ENCODE results near the gene SART3.
"Not testable (repeated sequence)": the region's sequence is repeated elsewhere in the genome, so short reads cannot be mapped to it uniquely, and the experiment has no call there.

The SART3 gene

DNA sequence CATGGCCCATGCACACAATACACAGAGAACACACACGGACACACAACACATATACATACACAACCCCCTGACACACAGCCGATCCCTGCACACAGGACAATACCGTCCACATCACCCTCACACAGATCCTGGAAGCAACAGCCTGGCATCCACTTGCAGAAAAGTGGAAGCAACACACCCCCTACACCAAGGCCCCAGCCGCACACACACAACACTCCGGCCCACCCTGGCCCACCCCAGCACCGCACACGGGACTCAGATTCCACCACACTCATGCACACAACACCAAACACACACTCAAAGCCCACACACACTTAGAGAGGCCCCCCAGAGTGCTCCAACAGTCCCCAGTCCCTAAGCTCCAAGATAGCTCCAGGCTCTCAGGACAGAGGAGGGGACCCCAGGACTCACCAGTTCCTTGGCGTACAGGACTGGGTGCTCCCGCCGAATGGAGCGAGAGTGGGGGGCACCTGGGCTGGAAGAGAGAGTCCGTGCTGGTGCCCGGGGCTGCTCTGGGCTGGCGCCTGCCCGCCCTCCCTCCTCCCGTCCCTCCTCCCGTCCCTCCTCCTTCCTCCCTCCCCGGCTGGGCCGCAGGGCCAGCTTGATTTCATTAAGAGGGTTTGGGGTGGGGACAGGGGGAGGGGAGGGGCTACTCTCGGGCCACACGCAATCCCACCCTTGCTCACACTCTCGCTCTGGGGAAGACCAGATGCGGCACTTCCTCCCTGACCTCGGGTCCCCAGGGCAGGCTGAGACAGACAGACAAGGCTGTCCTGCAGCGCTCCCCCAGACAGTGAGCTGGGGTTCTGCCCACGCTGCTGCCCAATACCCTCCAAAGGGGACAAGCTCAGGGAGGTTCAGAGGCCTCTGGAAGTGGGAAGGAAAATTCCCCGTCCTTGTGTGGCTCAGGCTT is 36.8 kb upstream of the SART3 start, which contains the start of gene TMEM119:
Gene TMEM119, minus strand, starts transcription at position 526 of the 913 bp plus-strand sequence. CDS start 5,701 bp downstream, outside the sequence.
- no peak for DNase-seq

DNA sequence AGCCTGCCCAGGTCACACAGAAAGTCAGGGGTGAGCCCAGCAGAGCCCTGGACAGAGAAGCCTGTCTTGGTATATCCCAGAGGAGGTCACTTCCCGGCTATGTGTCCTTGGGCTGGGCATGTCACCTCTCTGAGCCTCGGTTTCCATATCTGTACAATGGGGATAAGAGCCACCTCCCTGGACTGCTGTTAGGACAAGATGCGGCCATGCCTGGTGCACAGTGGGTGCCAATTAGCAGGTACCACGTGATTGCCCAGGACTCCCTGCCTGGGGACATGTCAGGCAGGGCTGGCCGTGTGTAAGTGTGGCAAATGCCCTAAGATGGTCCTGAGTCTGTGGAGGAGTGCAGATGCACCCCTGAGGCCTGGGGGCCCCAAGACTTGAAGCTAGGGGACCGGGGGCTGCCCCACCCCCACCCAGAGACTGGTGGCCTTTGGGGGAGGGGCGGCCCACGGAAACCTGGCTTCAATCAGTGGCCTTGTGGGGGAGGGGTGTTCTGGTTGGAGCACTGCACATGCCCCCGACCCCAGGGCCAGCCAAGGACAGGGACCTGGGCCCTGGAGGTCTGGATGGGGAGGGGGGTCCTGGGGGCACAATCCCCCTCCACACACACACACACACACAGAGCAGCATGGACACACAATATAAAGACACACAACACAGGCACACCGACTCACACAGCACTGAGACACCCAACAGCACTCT is 36.0 kb upstream of the SART3 start:
- DNase-seq, result no peak

GRCh38 chr12:108595711-108596647 is 35.0 kb upstream of the SART3 start:
- DNase-seq, result no peak

GRCh38 chr12:108594960-108595710 is 34.2 kb upstream of the SART3 start:
- DNase-seq, result no peak

GRCh38 chr12:108594323-108594903 is 33.4 kb upstream of the SART3 start:
- DNase-seq, result no peak

- no peak for DNase-seq
These were observed 31.3 kb upstream of the SART3 start for GRCh38 chr12:108592033-108592909.

- DNase-seq, result no peak
These were observed 30.5 kb upstream of the SART3 start for GRCh38 chr12:108591267-108591980.

- not testable (repeated sequence) for DNase-seq
These were observed 29.5 kb upstream of the SART3 start for GRCh38 chr12:108590463-108590862.

DNA sequence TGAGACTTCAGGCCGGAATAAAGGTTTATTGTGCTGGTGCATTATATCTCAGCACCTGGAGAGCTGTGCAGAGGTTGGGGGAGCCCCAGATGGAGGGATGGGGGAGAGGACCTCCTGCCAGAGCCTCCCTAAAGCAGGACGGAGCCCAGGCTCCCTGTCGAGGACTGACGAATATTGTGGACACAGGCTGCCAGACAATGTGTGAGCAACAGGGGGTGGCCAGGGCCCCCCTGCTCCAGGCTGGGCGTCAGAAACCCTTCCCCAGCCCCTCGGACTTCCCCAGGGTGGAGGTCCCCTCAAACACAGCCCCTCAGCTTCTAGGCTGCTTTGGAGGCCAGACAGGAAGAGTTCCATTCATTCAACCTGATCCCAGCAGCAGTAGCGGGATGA is 28.9 kb upstream of the SART3 start:
- no peak for DNase-seq

- no peak for DNase-seq
These were observed 28.3 kb upstream of the SART3 start for GRCh38 chr12:108589028-108589839.

GRCh38 chr12:108587826-108588225 is 26.9 kb upstream of the SART3 start:
- DNase-seq, result no peak

DNA sequence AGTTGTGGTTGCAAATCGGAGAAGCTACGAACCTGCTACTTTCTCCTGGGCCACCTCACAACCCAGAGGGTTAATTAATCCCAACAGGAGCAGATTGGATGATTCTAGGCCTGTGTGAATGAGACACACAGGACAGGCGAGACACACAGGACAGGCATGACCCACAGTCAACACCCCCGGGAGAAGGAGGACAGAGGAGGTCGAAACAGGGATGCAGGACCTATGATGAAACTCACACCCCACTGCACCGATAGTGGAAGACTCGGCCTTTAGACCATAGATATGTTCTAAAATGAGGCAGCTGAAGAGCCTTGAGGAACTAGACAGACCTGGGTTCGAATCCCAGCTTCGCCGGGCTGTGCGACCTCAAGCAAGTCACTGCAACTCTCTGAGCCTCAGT is 25.3 kb upstream of the SART3 start:
- DNase-seq, result no peak

- no peak for DNase-seq
These were observed 24.9 kb upstream of the SART3 start for GRCh38 chr12:108585864-108586263.

DNA sequence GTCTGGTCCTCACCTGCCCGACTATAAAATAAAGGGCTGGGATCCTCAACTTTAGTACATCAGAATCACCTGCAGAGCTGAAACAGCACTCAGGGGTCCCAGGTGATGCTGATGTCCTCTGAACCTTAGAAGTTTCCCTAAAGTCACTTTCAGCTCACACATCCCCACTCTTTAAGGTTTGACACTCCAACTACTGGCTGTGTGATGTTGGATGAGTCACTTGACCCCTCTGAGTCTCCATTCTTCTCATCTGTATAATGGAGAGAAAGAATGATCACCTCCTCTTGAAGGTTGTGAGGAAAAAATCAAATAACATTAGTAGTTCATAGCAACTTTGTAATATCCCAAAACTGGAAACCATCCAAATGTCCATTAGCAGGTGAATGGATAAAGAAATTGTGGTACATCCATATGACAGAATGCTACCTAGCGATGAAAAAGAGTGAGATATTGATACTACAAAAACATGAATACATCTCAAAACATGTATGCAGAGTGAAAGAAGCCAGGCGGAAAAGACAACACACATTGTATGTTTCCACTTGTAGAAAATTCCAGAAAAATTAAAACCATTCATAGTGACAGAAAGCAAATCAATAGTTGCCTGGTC is 23.6 kb upstream of the SART3 start:
- DNase-seq, result no peak

DNA sequence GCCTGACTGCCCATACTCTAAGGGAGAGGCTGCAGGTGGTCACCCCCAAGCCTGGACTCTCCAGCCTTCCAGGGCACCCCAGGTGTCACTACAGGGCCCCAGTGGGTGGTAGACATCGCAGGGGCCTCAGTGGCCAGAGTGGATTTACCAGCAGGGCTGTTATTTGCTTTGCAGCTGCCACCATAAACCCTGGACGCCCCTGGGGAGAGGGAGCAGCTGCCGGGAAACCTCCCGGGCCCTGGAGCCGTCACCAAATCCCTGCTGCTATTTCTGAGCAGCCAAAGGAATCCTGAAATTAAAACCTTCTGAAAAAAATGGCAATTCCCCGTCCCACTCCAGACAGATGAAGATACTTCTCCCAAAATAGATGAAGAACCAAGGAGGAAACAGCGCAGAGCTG is 23.0 kb upstream of the SART3 start:
- DNase-seq, result no peak

DNA sequence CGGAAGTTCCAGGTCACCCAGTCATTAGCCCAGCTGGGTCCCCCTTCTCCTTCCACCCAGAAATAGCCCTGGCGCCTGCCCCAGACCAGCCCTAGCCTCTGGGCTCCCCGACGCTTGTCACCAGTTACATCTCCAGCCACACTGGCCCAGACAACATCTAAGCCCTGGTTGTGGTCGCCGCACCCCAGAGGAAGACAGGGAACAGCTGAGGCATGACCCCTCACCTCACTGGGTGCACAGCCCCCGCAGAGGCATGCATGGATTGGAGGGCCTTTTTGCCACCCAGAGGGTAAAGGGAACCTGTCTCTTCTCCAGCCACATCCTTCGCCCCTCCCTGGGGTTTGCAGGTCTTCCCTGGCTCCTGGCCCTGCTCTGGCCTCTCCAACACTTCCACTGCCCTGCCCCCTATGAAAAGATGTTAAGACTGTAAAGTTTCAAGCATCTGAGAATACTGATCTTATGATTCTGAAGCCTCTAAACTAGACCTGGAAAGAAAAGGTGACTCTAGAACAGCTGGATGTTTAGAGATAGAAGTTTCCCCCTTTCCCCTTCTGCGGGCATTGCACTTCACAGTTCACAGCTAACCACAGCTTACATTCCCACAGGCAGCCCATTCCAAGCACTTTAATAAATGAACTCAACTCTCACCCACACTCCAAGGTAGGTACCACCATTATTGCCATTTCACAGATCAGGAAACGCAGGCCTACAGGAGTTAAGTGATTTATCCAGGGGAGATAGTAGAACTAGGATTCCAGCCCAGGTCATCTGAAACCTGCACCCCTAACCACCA is 22.2 kb upstream of the SART3 start:
- no peak for DNase-seq

- DNase-seq, result no peak
These were observed 21.5 kb upstream of the SART3 start for GRCh38 chr12:108582509-108582908.
